Adrenal gland (tissue), 12 donors: Measurements from ENCODE around the gene ITGB4. TPM values are rescaled to one million over a fixed set of nuclear protein-coding genes. Genes with fewer than 3 reads are reported as not detected.

Experiments
- DNase-seq, 7 donors: peaks; one replicate each; pipeline ENCODE4 v3.0.0-alpha.2; 2019 to 2020
- H3K27ac ChIP-seq, 5 donors: fragments of 200-600 bp; sonication (generic) in 4 of 5; 1 replicate in 3 of 5; 2 replicates in 2 of 5; pipeline versions ENCODE4 v1.5.1 to v1.8.0; 2016 to 2020; ENCODE audit warnings: mild to moderate bottlenecking in 1 of 5
- H3K27me3 ChIP-seq: fragments of 200-600 bp; 2 replicates; pipeline ENCODE4 v1.8.0; 2021
- H3K36me3 ChIP-seq, 2 donors: fragments of 200-600 bp; replicated peaks in 1 of 2; 1 replicate in 1 of 2; 2 replicates in 1 of 2; pipeline versions ENCODE4 v1.5.1 to v1.8.0; 2018 to 2022
- H3K4me1 ChIP-seq, 2 donors: fragments of 200-600 bp; replicated peaks in 1 of 2; 1 replicate in 1 of 2; 2 replicates in 1 of 2; pipeline versions ENCODE4 v1.5.1 to v1.8.0; 2018 to 2021
- H3K4me3 ChIP-seq, 4 donors: fragments of 200-600 bp; sonication (generic) in 3 of 4; one replicate each; pipeline ENCODE4 v1.5.1; 2016 to 2018
- H3K9me3 ChIP-seq, 3 donors: fragments of 200-600 bp; sonication (generic) in 1 of 3; replicated peaks in 1 of 3; 1 replicate in 2 of 3; 2 replicates in 1 of 3; pipeline versions ENCODE4 v1.5.1 to v1.8.0; 2016 to 2021
- POLR2A ChIP-seq, 2 donors: fragments of 450-650 bp; IDR thresholded peaks; one replicate each; pipeline ENCODE4 v1.6.1; 2017; ENCODE audit warnings: antibody characterized with exemption in 2 of 2, mild to moderate bottlenecking in 2 of 2, moderate library complexity in 1 of 2
- whole genome bisulfite sequencing, 4 donors: extraction: QIAGEN DNeasy Blood & Tissue Kit in 2 of 4; methylation state at CpG; one replicate each; pipeline versions ENCODE4 v1.1.5 to v1.1.7; 2013 to 2017; 5-methylcytosine and 5-hydroxymethylcytosine counted together
- intact Hi-C, 2 donors: fragments of 100-400 bp; cut with DNase I; formaldehyde crosslinking; loops; one replicate each; pipeline versions ENCODE4 v1.14.1 to v1.15.0; 2022 to 2023
- polyA plus RNA-seq, 3 donors: library from polyadenylated mRNA; stranded (reverse); fragments of 200-250 nt in 2 of 3; fragments of 350-450 nt in 1 of 3; fragmentation: Illumina TruSeq in 1 of 3; extraction: RNeasy Lipid Tissue Mini Kit (QIAGEN cat#74804) in 1 of 3; gene quantifications; one replicate each; pipeline ENCODE4 v1.2.3, GENCODE V29; 2013 to 2014
- total RNA-seq, 9 donors: library from RNA; depleted of rRNA in 4 of 9; stranded (reverse); fragments of >200 nt in 4 of 9; fragments of 120-200 nt in 1 of 9; fragmentation: NEBNext Ultra II Directional in 1 of 9; extraction: Animal tissue kit (Norgen Biotek cat#: 25700) in 1 of 9; gene quantifications; one replicate each; pipeline versions ENCODE4 v1.1.0 to v1.2.4, GENCODE V29; 2013 to 2023
- TF ChIP-seq, protein P1 (sequence below), 6 experiments: fragments of 450-650 bp in 4 of 6; fragments of 200-600 bp in 2 of 6; sonication (generic) in 1 of 6; IDR thresholded peaks; 1 replicate in 5 of 6; 2 replicates in 1 of 6; pipeline versions ENCODE4 v1.5.1 to v1.8.0; 2016 to 2021; ENCODE audit warnings: antibody characterized with exemption in 6 of 6, mild to moderate bottlenecking in 2 of 6, moderate library complexity in 1 of 6
- donor health status: healthy with polysubstance abuse.
- donor health status: Bipolar disorder and iron deficiency.
- donor health status: DM: yes; HTN: yes; CAD: no.
- donor health status: DM: no; HTN: no; CAD: no.
- donor health status: DM: no; HTN: no; CAD: no.
- donor health status: DM: yes; HTN: yes; CAD: no.

ITGB4 gene
- total and polyA plus RNA-seq, 12 donors: 1.00 to 12.5 (median 6.9) TPM

DNA sequence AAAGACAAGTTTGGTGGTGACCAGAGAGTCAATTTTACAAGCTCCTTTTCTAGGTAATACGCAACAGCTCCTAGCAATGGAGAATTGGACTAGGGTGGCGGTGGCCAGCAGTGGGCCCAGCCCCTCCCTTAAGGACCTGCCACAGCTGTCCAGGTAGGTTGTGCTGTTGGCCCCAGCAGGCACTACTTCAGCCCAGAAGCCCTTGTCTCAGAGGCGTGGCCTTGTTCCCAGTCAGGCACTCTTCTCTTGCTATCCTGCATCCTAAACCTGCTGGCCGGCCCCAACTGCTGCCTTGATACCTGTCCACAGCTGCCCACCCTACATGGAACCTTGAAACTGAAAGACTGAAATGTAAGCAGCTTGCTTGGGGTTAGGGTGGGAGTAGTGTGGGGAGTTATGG, 44.7 kb downstream of the ITGB4 start:
- Histone ChIP-seq H3K27me3 (no peaks in the 10 kb centered on the region), H3K9me3 (no peaks in the 10 kb centered on the region), H3K36me3 (no peaks in the 10 kb centered on the region), H3K4me3 (no peak overlapping the region), H3K27ac (no peak overlapping the region), H3K4me1 (peaks cover 2 to 13% of the 10 kb centered on the region in 2 donors)
- TF ChIP-seq, protein P1, sequence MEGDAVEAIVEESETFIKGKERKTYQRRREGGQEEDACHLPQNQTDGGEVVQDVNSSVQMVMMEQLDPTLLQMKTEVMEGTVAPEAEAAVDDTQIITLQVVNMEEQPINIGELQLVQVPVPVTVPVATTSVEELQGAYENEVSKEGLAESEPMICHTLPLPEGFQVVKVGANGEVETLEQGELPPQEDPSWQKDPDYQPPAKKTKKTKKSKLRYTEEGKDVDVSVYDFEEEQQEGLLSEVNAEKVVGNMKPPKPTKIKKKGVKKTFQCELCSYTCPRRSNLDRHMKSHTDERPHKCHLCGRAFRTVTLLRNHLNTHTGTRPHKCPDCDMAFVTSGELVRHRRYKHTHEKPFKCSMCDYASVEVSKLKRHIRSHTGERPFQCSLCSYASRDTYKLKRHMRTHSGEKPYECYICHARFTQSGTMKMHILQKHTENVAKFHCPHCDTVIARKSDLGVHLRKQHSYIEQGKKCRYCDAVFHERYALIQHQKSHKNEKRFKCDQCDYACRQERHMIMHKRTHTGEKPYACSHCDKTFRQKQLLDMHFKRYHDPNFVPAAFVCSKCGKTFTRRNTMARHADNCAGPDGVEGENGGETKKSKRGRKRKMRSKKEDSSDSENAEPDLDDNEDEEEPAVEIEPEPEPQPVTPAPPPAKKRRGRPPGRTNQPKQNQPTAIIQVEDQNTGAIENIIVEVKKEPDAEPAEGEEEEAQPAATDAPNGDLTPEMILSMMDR (IDR thresholded peaks at IDR 0.05): no peak
- no peak for TF ChIP-seq POLR2A (IDR thresholded peaks at IDR 0.05)
- intact Hi-C loops: loop anchor here (10.0 kb wide), 2 partner anchors 49 to 59 kb away; no protein-coding TSS in a partner anchor
- 83 to 97% (median 95%) methylated on average over 2 to 4 of the region's 4 CpGs for WGBS, 4 donors
- DNase-seq: no peak

DNA sequence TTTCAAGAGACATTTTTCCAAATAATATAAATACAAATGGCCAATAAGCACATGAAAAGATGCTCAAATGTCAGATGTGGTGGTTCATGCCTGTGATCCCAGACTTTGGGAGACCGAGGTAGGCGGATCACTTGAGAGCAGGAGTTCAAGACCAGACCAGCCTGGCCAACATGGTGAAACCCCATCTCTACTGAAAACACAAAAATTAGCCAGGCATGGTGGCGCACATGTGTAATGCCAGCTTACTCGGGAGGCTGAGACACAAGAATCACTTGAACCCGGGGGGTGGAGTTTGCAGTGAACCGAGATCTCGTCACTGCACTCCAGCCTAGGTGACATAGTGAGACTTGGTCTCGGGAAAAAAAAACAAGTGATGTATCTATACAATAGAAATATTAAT, 46.6 kb downstream of the ITGB4 start:
- intact Hi-C loops: loop anchor here (10.0 kb wide), 2 partner anchors 47 to 57 kb away; no protein-coding TSS in a partner anchor
- no peaks in the 10 kb centered on the region for H3K36me3 ChIP-seq
- DNase-seq: peak in 1 of 7 donors; percentile 15
- H3K4me1 ChIP-seq: peaks cover 2 to 13% of the 10 kb centered on the region in 2 donors
- H3K27me3 ChIP-seq: no peaks in the 10 kb centered on the region
- TF ChIP-seq, protein P1 (IDR thresholded peaks at IDR 0.05): no peak
- no peak for TF ChIP-seq POLR2A (IDR thresholded peaks at IDR 0.05)
- no peak overlapping the region for H3K27ac ChIP-seq
- no peak overlapping the region for H3K4me3 ChIP-seq
- H3K9me3 ChIP-seq: no peaks in the 10 kb centered on the region
- WGBS, 4 donors: 85 to 93% (median 90%) methylated on average over 8 of the region's 8 CpGs

GRCh38 chr17:75769536-75769935, 48.3 kb downstream of the ITGB4 start:
- Histone ChIP-seq H3K27ac (no peak overlapping the region), H3K4me3 (no peak overlapping the region), H3K9me3 (no peaks in the 10 kb centered on the region), H3K4me1 (peaks cover 2 to 4% of the 10 kb centered on the region in 2 donors), H3K27me3 (no peaks in the 10 kb centered on the region), H3K36me3 (no peaks in the 10 kb centered on the region)
- DNase-seq: peak in 1 of 7 donors; percentile 9
- WGBS, 4 donors: 80 to 96% (median 89%) methylated on average over 3 of the region's 3 CpGs
- intact Hi-C loops: loop anchor here (10.0 kb wide), 2 partner anchors 45 to 55 kb away; no protein-coding TSS in a partner anchor
- TF ChIP-seq POLR2A (IDR thresholded peaks at IDR 0.05): no peak
- TF ChIP-seq, protein P1 (IDR thresholded peaks at IDR 0.05): no peak

- 73 to 78% (median 75%) methylated on average over 17 of the region's 17 CpGs for WGBS, 4 donors
- TF ChIP-seq POLR2A (IDR thresholded peaks at IDR 0.05): no peak
- TF ChIP-seq, protein P1 (IDR thresholded peaks at IDR 0.05): peak in 1 of 6 experiments; percentile 9
- intact Hi-C loops: loop anchor here in 1 of 2 donors (10.0 kb wide), 1 partner anchor 123 kb away; the partner anchor contains the start of gene TRIM65
- no peak overlapping the region for H3K4me3 ChIP-seq
- no peak overlapping the region for H3K27ac ChIP-seq
- H3K36me3 ChIP-seq: peaks cover 0 to 4% of the 10 kb centered on the region in 2 donors
- peak in 4 of 7 donors; percentile 12 to 58 (median 26) for DNase-seq
- no peaks in the 10 kb centered on the region for H3K9me3 ChIP-seq
- peaks cover 0 to 4% of the 10 kb centered on the region in 2 donors for H3K4me1 ChIP-seq
- H3K27me3 ChIP-seq: no peaks in the 10 kb centered on the region
Observed at GRCh38 chr17:75771334-75772281, 50.3 kb downstream of the ITGB4 start.
